HFF-Myc (cell line): Measurements from ENCODE around the gene CCDC148.

Experiments used
- DNase-seq: peaks from one replicate; pipeline ENCODE4 v3.0.0-alpha.2; 2011; ENCODE audit warnings: low read depth; ENCODE audit errors: extremely low read depth
- H3K4me3 ChIP-seq: replicated peaks from 2 replicates; pipeline ENCODE4 v1.5.1; 2011; ENCODE audit warnings: low read depth, mild to moderate bottlenecking, control low read depth, low read length
- TF ChIP-seq, protein P1 (sequence below): IDR thresholded peaks from 2 replicates; pipeline ENCODE4 v1.5.1; 2012; ENCODE audit warnings: mild to moderate bottlenecking, low read depth, low read length, control low read depth; ENCODE audit errors: missing control alignments

Gene CCDC148

DNA sequence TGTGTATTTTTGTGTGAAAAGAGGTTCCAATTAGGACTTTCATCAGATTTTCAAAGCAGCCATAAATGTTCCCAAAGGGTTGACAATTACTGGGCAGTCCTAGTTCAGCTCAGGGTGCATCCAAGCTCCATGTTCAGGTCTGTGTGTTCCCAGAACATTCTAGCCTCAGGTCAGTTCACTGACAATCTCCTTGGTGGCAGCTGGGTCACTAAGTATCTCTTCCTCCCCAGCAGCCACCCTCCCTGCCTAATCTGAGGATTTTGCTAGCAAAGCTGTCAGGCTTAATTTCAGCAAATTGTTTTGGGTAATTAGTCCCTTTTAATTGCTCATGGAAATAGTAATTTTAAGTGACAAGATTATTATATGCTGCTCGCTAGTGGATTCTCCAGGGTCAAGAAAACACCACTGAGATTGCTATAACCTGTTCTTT, 325.1 kb downstream of the CCDC148 start:
- no peak overlapping the region for H3K4me3 ChIP-seq
- no peak for DNase-seq
- TF ChIP-seq, protein P1, sequence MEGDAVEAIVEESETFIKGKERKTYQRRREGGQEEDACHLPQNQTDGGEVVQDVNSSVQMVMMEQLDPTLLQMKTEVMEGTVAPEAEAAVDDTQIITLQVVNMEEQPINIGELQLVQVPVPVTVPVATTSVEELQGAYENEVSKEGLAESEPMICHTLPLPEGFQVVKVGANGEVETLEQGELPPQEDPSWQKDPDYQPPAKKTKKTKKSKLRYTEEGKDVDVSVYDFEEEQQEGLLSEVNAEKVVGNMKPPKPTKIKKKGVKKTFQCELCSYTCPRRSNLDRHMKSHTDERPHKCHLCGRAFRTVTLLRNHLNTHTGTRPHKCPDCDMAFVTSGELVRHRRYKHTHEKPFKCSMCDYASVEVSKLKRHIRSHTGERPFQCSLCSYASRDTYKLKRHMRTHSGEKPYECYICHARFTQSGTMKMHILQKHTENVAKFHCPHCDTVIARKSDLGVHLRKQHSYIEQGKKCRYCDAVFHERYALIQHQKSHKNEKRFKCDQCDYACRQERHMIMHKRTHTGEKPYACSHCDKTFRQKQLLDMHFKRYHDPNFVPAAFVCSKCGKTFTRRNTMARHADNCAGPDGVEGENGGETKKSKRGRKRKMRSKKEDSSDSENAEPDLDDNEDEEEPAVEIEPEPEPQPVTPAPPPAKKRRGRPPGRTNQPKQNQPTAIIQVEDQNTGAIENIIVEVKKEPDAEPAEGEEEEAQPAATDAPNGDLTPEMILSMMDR, result no peak

DNA sequence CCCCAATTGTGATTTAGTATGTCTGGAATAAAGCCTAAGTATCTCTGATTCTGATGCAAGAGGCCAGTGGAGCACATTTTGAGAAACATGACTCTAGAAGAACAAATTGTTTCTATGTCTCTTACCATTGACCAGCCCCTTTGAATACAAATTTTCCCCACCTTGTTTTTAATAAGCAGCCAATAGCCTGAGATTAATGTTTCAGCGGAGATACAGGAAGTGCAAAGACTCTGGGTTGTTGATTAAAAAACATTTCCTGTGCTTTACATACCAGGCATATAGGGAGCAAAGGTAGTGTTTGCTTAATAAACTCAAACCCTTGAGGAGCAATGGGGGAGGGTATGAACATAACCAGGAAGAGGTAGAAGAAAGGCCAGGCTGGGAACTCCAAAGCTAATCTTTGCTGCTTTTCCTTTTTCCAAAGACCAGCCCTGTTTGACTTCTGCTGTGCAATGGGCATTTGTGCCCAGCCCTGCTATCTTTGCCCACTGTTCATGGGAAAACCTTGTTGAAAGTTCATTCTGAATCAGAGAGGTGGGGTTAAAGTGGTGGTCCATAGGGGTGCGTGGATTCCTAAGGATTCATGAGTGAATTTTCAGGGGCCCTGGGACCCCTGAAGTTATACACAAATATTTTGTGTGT, 325.6 kb downstream of the CCDC148 start:
- DNase-seq, result no peak
- TF ChIP-seq, protein P1, result no peak
- no peak overlapping the region for H3K4me3 ChIP-seq

DNA sequence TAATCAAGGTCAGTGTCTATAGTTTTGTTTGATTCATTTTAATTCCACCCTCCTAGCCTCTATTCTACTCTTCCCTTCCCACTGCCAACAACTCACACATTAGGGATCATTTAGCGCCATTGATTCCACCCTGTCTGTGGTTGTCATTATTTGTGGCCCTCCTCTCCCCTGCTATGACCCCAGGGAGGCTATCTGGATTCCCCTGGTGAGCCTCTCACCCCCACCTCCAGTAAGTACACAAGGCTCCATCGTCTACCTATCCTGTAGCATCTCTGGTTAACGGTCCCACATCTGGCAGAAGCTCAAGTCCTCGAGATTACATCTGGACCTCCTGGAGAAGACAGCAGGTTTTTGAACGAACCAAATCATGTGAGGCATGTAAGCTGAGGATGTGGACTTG, 327.5 kb downstream of the CCDC148 start:
- TF ChIP-seq, protein P1, result no peak
- no peak overlapping the region for H3K4me3 ChIP-seq
- no peak for DNase-seq

DNA sequence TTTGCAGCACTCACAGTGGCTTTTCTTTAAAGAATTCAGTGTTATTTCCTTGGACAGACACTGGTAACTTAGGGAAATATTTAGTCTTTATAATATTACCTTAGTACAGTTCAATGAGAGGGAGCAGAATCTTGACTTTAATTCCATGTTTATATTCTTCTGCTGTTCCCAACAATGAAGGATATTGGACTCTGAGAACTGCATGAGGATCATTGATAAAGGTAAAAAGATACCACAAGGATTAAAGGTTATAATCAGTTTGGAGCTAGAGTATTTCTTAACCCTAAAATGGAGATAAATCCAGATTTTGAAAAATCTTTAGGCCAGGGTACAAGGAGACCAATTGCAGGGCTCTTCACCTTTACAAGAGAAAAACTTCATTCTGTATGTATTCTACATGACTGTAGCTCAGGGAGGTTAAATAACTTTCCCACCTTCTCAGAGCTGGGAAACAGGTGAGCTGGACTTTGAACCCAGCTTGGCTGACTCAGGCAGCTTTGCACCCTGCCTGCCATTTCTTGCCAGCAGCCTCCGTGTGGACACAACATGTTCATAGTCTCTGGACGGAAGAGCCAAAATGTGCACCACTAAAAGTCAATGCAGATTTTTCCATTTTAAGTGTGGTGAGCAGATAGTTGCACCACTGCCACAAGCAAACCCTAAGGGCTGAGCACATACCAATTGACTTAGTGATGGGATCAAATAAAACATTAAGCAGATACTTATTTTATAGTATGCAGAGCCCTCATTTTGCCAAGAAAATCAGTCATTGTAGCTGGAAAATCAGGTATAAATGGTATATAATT, 328.2 kb downstream of the CCDC148 start:
- DNase-seq, result peak; percentile 22
- TF ChIP-seq, protein P1, result no peak
- no peak overlapping the region for H3K4me3 ChIP-seq

DNA sequence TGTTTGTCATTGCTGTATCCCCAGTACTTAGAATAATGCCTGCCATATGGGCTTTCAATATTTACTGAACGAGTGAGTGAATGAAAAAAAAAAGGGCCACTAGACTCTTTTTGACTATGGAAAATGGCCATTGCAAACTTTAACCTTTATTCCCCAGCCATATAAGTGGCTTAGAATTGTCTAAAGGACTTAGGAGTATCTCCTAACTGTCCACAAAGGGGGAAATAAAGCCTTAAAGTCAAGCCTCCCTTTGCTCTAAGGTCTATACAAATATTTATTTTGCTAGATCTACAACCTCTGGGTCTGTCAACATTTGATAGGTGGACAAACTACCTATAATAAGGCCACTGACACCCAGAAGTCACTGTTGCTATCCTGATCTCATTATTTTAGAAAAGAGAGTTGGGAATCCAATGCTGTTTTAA, 329.2 kb downstream of the CCDC148 start:
- DNase-seq, result no peak
- H3K4me3 ChIP-seq, result no peak overlapping the region
- TF ChIP-seq, protein P1, result no peak

DNA sequence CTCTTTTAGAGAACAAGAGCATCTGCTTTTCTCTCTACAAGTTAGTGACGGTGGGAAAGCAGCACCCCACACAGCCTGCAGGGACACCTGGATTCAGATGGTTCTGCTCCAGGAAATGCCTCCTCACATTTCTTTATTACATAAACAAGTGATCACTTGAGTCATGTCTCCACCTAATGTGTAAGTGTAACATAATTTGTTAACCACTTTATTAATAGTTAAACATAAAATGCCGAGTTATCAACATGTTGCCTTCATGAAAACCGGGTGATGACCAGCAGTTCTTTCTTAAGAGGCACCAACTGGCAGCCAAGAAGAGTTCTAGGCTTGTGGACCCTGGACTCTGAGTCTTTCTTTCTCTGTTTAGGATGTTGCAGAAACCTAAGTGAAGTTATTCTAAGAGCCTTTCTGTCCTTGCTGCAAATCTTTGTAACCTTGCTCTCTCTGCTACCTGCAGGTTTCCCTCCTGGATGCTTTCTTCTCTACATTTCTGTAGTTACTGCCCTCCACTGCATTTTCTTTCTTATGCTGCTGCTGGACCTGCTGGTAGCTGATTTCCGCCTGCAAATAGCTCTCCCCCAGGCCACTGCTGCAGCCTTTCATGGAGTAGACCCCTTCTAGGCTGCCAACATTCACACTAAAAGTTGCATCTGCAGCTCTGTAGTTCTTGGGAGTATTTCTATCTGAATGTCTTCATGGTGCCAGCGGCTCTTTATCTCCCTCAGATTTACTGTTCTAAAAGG, 330.6 kb downstream of the CCDC148 start:
- no peak for DNase-seq
- H3K4me3 ChIP-seq, result no peak overlapping the region
- TF ChIP-seq, protein P1, result no peak
